Measurements from ENCODE around the gene SPTB. TPM values are rescaled to one million over a fixed set of nuclear protein-coding genes. Genes with fewer than 3 reads are reported as not detected.
"Not testable (repeated sequence)": the region's sequence is repeated elsewhere in the genome, so short reads cannot be mapped to it uniquely, and the experiment has no call there.

SPTB gene
- total and polyA plus RNA-seq, 4 donors = 1.1 to 7.9 (median 3.5) TPM

DNA sequence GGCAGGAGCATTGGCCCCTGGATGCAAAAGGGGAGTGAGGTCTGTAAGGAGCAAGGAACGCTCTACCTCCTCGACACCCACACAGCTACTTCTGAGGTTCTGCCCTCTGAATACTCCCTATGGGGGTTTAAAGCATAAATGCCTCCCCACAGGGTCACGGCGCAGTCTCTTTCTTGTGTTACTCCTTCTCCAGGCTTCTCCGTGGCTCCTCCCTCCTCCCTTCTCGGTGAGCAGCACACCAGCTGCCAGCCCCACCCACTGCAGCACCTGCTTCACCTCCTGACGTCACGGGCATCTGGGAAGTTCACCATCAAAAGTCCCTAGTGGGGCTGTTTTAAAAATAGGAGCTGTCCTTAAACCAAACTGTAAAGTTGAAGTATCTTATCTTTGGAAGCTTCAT, 67.3 kb downstream of the SPTB start:
- WGBS, 2 donors = 31 to 37% methylated on average over 8 of the region's 8 CpGs
- Histone ChIP-seq H3K36me3 (ENCODE audit: control insufficient read depth in 1 of 2, insufficient read depth in 2 of 2, low read length in 1 of 2) (no peaks in the 10 kb centered on the region), H3K27ac (ENCODE audit: low read depth in 1 of 2, low read length in 2 of 2) (peak overlapping the region in 1 of 2 donors; percentile 2), H3K4me3 (ENCODE audit: low read length in 2 of 2) (no peak overlapping the region), H3K4me1 (ENCODE audit: control insufficient read depth in 1 of 2, insufficient read depth in 2 of 2, low read length in 2 of 2) (peaks cover 3 to 8% of the 10 kb centered on the region in 2 donors), H3K9me3 (ENCODE audit: control insufficient read depth, low read length) (no peaks in the 10 kb centered on the region), H3K27me3 (ENCODE audit: control insufficient read depth in 1 of 2, insufficient read depth in 2 of 2, low read length in 1 of 2) (no peaks in the 10 kb centered on the region)
- ATAC-seq (ENCODE audit: low FRiP score) (peak; percentile 27), DNase-seq (no peak)
- intact Hi-C loops (cut with DNase I) = no loop called here

DNA sequence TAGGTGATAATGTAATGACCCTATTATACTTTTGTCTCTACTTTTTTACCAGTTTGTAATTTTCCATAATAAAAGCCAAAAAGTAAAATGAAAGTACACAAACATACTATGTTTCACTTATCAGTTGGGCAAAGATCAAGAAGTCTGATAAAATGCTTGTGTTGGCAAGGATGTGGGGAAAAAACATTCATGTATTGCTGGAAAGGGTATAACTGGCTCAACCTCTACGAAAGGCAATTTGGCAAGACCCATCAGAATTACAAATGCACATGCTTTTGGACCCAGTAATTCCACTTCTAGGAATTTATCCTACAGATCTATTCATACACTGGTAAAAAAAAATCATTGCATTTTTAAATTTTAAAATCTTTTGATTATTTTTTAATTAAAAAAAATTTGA, 68.0 kb downstream of the SPTB start:
- ATAC-seq (ENCODE audit: low FRiP score) = peak; percentile 51
- H3K27ac ChIP-seq (ENCODE audit: low read depth in 1 of 2, low read length in 2 of 2) = no peak overlapping the region
- intact Hi-C loops (cut with DNase I) = no loop called here

DNA sequence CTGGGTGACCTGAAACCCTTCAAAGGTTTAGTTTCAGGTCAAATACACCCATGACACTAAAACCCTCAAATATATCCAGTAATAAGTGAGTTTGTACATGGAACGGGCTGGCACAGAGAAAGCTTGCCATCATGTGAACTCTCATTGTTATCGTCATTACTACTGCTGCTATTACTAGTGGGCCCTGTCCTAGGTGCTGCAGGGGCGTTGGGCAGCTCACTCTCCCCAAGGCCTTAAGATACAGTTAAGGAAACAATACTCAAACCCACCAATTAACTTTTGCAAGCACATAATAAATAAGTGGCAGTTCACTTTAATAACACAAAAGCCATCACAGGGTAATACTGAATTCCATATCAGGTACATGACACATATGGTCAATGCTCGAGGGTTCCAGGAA, 71.3 kb downstream of the SPTB start:
- H3K4me1 ChIP-seq (ENCODE audit: control insufficient read depth in 1 of 2, insufficient read depth in 2 of 2, low read length in 2 of 2) = peaks cover 5 to 13% of the 10 kb centered on the region in 2 donors
- H3K36me3 ChIP-seq (ENCODE audit: control insufficient read depth in 1 of 2, insufficient read depth in 2 of 2, low read length in 1 of 2) = no peaks in the 10 kb centered on the region
- H3K27me3 ChIP-seq (ENCODE audit: control insufficient read depth in 1 of 2, insufficient read depth in 2 of 2, low read length in 1 of 2) = no peaks in the 10 kb centered on the region
- intact Hi-C loops (cut with DNase I) = no loop called here
- WGBS, 2 donors = 81 to 83% methylated on average over 4 of the region's 4 CpGs
- no peak for ATAC-seq (ENCODE audit: low FRiP score)
- DNase-seq = no peak
- H3K4me3 ChIP-seq (ENCODE audit: low read length in 2 of 2) = no peak overlapping the region
- peak overlapping the region in 1 of 2 donors; percentile 79 for H3K27ac ChIP-seq (ENCODE audit: low read depth in 1 of 2, low read length in 2 of 2)
- no peaks in the 10 kb centered on the region for H3K9me3 ChIP-seq (ENCODE audit: control insufficient read depth, low read length)

More for the DNA sequence above, 68.0 kb downstream of the SPTB start:
- no peak for DNase-seq
- 1 to 8% methylated on average over 1 of the region's 1 CpG for WGBS, 2 donors
- H3K4me3 ChIP-seq (ENCODE audit: low read length in 2 of 2) = no peak overlapping the region
- H3K27me3 ChIP-seq (ENCODE audit: control insufficient read depth in 1 of 2, insufficient read depth in 2 of 2, low read length in 1 of 2) = no peaks in the 10 kb centered on the region
- H3K4me1 ChIP-seq (ENCODE audit: control insufficient read depth in 1 of 2, insufficient read depth in 2 of 2, low read length in 2 of 2) = peaks cover 3 to 8% of the 10 kb centered on the region in 2 donors
- no peaks in the 10 kb centered on the region for H3K9me3 ChIP-seq (ENCODE audit: control insufficient read depth, low read length)
- no peaks in the 10 kb centered on the region for H3K36me3 ChIP-seq (ENCODE audit: control insufficient read depth in 1 of 2, insufficient read depth in 2 of 2, low read length in 1 of 2)

DNA sequence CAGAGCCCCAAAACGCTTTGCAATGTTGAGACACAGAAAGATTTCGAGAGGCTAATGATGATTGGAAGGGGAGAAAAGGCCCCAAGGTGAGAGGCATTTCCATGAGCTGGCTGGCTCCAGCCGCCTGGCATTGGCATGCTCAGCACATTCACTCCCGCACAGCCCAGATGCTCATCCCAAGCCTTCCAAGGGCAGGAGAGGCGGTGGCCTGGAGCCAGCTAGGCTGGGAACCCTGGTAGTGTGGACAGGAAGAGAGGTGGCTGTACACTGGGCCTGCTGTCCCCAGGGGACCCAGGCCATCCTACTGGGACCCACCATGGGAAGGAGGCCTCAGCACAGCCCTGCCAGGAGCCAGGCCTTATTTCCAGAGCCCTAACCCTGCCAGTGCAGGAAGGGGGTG, 72.2 kb downstream of the SPTB start:
- H3K4me1 ChIP-seq (ENCODE audit: control insufficient read depth in 1 of 2, insufficient read depth in 2 of 2, low read length in 2 of 2) = peaks cover 5 to 13% of the 10 kb centered on the region in 2 donors
- intact Hi-C loops (cut with DNase I) = no loop called here
- ATAC-seq (ENCODE audit: low FRiP score) (no peak), DNase-seq (no peak)
- 21 to 27% methylated on average over 5 of the region's 5 CpGs for WGBS, 2 donors
- no peaks in the 10 kb centered on the region for H3K27me3 ChIP-seq (ENCODE audit: control insufficient read depth in 1 of 2, insufficient read depth in 2 of 2, low read length in 1 of 2)
- H3K4me3 ChIP-seq (ENCODE audit: low read length in 2 of 2) = no peak overlapping the region
- H3K36me3 ChIP-seq (ENCODE audit: control insufficient read depth in 1 of 2, insufficient read depth in 2 of 2, low read length in 1 of 2) = no peaks in the 10 kb centered on the region
- peak overlapping the region; percentile 68 to 79 for H3K27ac ChIP-seq (ENCODE audit: low read depth in 1 of 2, low read length in 2 of 2)
- H3K9me3 ChIP-seq (ENCODE audit: control insufficient read depth, low read length) = no peaks in the 10 kb centered on the region

DNA sequence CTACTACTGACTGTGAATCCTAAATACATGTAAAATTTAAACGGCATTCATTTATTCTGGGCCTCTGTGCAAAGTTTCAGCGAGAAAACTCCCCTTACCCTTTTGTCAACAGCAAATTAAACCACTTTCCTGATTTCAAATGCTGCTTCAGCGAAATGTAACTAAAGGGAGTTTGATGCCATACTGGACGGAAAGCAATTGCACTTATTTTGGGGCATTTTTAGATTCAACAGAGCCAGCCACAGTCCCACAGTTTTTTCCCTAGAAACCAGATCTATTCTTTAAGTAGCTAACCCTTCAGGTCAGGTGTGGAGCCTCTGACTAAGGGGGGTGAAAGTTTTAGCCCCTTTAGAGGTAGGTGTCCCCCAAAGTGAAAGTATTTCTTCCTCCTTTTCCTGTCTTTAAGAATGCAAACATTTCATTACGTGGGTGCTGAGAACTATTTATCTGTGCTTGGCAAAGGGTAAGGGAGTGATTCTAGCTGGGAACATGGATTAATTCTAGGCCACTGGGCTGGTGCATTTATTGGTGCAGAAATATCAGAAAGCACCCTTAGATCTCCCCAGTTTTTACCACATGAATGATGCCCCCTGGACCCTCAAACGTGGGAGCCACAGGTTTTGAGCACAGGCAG, 72.7 kb downstream of the SPTB start:
- Histone ChIP-seq H3K27ac (ENCODE audit: low read depth in 1 of 2, low read length in 2 of 2) (peak overlapping the region; percentile 68 to 79), H3K4me3 (ENCODE audit: low read length in 2 of 2) (no peak overlapping the region), H3K4me1 (ENCODE audit: control insufficient read depth in 1 of 2, insufficient read depth in 2 of 2, low read length in 2 of 2) (peaks cover 5 to 11% of the 10 kb centered on the region in 2 donors), H3K27me3 (ENCODE audit: control insufficient read depth in 1 of 2, insufficient read depth in 2 of 2, low read length in 1 of 2) (no peaks in the 10 kb centered on the region), H3K36me3 (ENCODE audit: control insufficient read depth in 1 of 2, insufficient read depth in 2 of 2, low read length in 1 of 2) (no peaks in the 10 kb centered on the region), H3K9me3 (ENCODE audit: control insufficient read depth, low read length) (no peaks in the 10 kb centered on the region)
- 14 to 17% methylated on average over 6 of the region's 6 CpGs for WGBS, 2 donors
- ATAC-seq (ENCODE audit: low FRiP score) = no peak
- intact Hi-C loops (cut with DNase I) = no loop called here
- DNase-seq = no peak

DNA sequence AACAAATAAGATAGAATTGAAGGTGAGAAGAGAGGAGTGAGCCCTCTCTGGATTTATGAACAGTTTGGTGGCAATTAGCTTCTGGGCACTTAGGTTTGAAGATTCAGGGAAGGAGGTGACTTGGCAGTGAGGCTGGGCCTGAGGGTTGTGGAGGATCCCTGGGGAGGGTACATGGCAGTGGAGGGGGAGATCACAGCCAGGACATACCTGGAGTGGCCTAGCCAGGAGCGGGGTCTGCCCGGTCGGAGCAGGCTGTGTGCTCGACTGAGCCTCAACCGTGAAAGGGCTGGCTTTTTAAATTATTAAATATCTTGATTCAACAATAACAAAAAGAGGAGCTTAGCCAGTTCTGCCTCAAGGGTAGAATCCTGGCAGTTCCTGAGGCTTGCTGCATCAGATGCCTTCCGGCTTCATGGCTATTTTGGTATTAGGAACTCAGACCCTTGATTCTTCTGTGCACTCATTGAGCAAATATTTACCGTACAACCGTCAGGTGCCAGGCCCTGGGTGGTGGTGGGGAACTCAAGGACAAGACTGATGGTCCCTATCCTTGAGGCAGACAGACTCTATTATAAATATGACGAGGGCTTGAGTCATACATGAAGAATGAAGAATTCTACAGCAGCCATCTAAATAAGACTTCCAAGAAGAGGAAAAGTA, 73.4 kb downstream of the SPTB start:
- intact Hi-C loops (cut with DNase I) = no loop called here
- Histone ChIP-seq H3K36me3 (ENCODE audit: control insufficient read depth in 1 of 2, insufficient read depth in 2 of 2, low read length in 1 of 2) (no peaks in the 10 kb centered on the region), H3K4me1 (ENCODE audit: control insufficient read depth in 1 of 2, insufficient read depth in 2 of 2, low read length in 2 of 2) (peaks cover 5 to 11% of the 10 kb centered on the region in 2 donors), H3K4me3 (ENCODE audit: low read length in 2 of 2) (no peak overlapping the region), H3K9me3 (ENCODE audit: control insufficient read depth, low read length) (no peaks in the 10 kb centered on the region), H3K27ac (ENCODE audit: low read depth in 1 of 2, low read length in 2 of 2) (peak overlapping the region; percentile 68 to 92), H3K27me3 (ENCODE audit: control insufficient read depth in 1 of 2, insufficient read depth in 2 of 2, low read length in 1 of 2) (no peaks in the 10 kb centered on the region)
- DNase-seq = peak; percentile 82 to 85
- 3 to 9% methylated on average over 9 of the region's 9 CpGs for WGBS, 2 donors
- peak; percentile 56 for ATAC-seq (ENCODE audit: low FRiP score)

DNA sequence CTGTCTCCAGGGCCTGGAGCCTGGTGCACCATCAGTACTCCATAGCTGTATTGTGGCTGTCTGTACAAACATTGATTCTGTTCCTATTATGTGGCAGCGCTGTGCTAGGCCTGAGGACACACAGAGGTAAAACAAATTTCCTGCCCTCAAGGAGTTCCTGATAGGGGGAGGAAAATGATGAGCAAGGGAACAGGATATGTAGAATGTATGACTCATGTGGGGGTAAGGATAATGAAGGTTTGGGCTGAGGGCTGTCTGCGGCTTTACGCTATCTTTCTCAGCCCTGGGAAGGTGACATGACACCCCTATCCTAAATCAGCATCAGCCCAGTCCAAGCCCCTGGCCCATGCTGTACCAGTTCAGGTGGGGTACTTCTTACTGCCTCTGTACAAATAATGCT, 74.1 kb downstream of the SPTB start:
- ATAC-seq (ENCODE audit: low FRiP score); intact Hi-C loops (cut with DNase I): not testable (repeated sequence)
- H3K27ac ChIP-seq (ENCODE audit: low read depth in 1 of 2, low read length in 2 of 2) = peak overlapping the region; percentile 25 to 92

DNA sequence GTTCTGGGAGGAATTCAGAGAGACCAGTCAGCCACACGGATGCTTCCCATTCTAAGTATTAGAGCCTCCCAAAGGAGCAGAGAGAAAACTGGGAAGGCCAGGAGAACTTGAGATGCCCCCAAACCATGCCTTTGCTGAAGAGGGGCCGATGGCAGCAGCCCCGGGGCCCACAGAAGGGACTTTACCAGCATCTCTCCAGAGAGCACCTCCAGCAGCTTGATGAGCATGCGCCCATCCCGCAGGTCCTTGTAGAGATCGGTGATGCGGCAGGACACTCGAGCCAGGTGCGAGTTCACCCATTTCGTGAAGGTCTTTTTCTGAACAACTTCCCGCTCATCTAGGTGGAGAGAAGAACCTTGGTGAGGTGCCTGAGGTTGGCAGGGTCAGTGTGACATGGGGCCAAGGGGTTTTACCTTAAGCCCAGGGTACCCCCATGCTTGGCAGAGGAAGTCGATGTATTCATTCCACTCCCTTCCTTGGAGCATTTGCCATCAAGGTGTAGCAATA, 74.9 kb downstream of the SPTB start:
- H3K4me3 ChIP-seq (ENCODE audit: low read length in 2 of 2) = no peak overlapping the region
- intact Hi-C loops (cut with DNase I) = loop anchor here in 1 of 2 donors (5.0 kb wide), 3 partner anchors 37 to 132 kb away; no protein-coding TSS in a partner anchor
- H3K27me3 ChIP-seq (ENCODE audit: control insufficient read depth in 1 of 2, insufficient read depth in 2 of 2, low read length in 1 of 2) = no peaks in the 10 kb centered on the region
- no peak for ATAC-seq (ENCODE audit: low FRiP score)
- no peaks in the 10 kb centered on the region for H3K9me3 ChIP-seq (ENCODE audit: control insufficient read depth, low read length)
- no peak for DNase-seq
- peaks cover 5 to 11% of the 10 kb centered on the region in 2 donors for H3K4me1 ChIP-seq (ENCODE audit: control insufficient read depth in 1 of 2, insufficient read depth in 2 of 2, low read length in 2 of 2)
- WGBS, 2 donors = 92 to 94% methylated on average over 12 of the region's 12 CpGs
- H3K36me3 ChIP-seq (ENCODE audit: control insufficient read depth in 1 of 2, insufficient read depth in 2 of 2, low read length in 1 of 2) = no peaks in the 10 kb centered on the region
- peak overlapping the region in 1 of 2 donors; percentile 25 for H3K27ac ChIP-seq (ENCODE audit: low read depth in 1 of 2, low read length in 2 of 2)

More for the DNA sequence above, 74.1 kb downstream of the SPTB start:
- not testable (repeated sequence) for H3K4me3 ChIP-seq (ENCODE audit: low read length in 2 of 2); H3K9me3 ChIP-seq (ENCODE audit: control insufficient read depth, low read length); DNase-seq; H3K36me3 ChIP-seq (ENCODE audit: control insufficient read depth in 1 of 2, insufficient read depth in 2 of 2, low read length in 1 of 2); H3K27me3 ChIP-seq (ENCODE audit: control insufficient read depth in 1 of 2, insufficient read depth in 2 of 2, low read length in 1 of 2)
- WGBS, 2 donors = 97 to 99% methylated on average over 3 of the region's 3 CpGs
- peaks cover 5 to 11% of the 10 kb centered on the region in 2 donors for H3K4me1 ChIP-seq (ENCODE audit: control insufficient read depth in 1 of 2, insufficient read depth in 2 of 2, low read length in 2 of 2)
